H1 (cell line): ENCODE results near the gene DCDC2C. TPM values are rescaled to one million over a fixed set of nuclear protein-coding genes. Genes with fewer than 3 reads are reported as not detected.

ENCODE experiments used
- CTCF ChIA-PET: fragments of 300-600 bp; sonication (Branson Sonifier 250); formaldehyde crosslinking; loops from one replicate; lab custom pipeline; 2021; ENCODE audit not compliant: partially characterized antibody; lab: Charles Lee
- POLR2A ChIA-PET: fragments of 300-600 bp; sonication (Branson Sonifier 250); formaldehyde crosslinking; loops from one replicate; lab custom pipeline; 2021; ENCODE audit warnings: inconsistent platforms; ENCODE audit not compliant: partially characterized antibody; lab: Charles Lee
- DNase-seq, 2 experiments: peaks; one replicate each; pipeline versions ENCODE4 v3.0.0 to v3.0.0-alpha.2; 2010 to 2022; ENCODE audit warnings: low spot score in 2 of 2, low read depth in 1 of 2, mixed read lengths in 1 of 2
- FAIRE-seq: peaks from 2 replicates; lab custom pipeline; 2011; peaks lifted over from hg19 to GRCh38; lab: Jason Lieb, UNC
- H2AFZ ChIP-seq: 2 replicates; pipeline ENCODE4 v1.8.1; 2012; ENCODE audit warnings: low read length, inconsistent platforms
- H2AK5ac ChIP-seq: 2 replicates; pipeline ENCODE4 v1.6.1; 2013; ENCODE audit warnings: low read depth, low read length
- H2BK120ac ChIP-seq: replicated peaks from 2 replicates; pipeline ENCODE3; 2013; ENCODE audit warnings: low read depth, low read length, inconsistent platforms
- H2BK12ac ChIP-seq: 2 replicates; pipeline ENCODE4 v1.6.1; 2013; ENCODE audit warnings: low read depth, low read length
- H2BK15ac ChIP-seq: 2 replicates; pipeline ENCODE4 v1.6.1; 2013; ENCODE audit warnings: low read length
- H2BK20ac ChIP-seq: 2 replicates; pipeline ENCODE4 v1.6.1; 2013; ENCODE audit warnings: low read length
- H2BK5ac ChIP-seq: 2 replicates; pipeline ENCODE4 v1.6.1; 2013; ENCODE audit warnings: low read depth, low read length
- H3K14ac ChIP-seq: 2 replicates; pipeline ENCODE4 v1.6.1; 2013; ENCODE audit warnings: inconsistent platforms; ENCODE audit not compliant: insufficient read length
- H3K18ac ChIP-seq: 2 replicates; pipeline ENCODE4 v1.6.1; 2013; ENCODE audit warnings: low read length; ENCODE audit errors: extremely low read depth
- H3K23ac ChIP-seq: 2 replicates; pipeline ENCODE4 v1.6.1; 2013; ENCODE audit warnings: inconsistent platforms; ENCODE audit not compliant: insufficient read length
- H3K23me2 ChIP-seq: 2 replicates; pipeline ENCODE4 v1.6.1; 2013; ENCODE audit warnings: low read depth, low read length
- H3K27ac ChIP-seq: 2 replicates; pipeline ENCODE4 v1.6.1; 2011; ENCODE audit warnings: low read depth, low read length, inconsistent platforms
- H3K27me3 ChIP-seq, 4 experiments: replicated peaks in 1 of 4; 1 replicate in 1 of 4; 2 replicates in 3 of 4; pipeline versions ENCODE4 v1.6.1 to v1.8.1; 2011 to 2013; ENCODE audit warnings: low read length in 3 of 4, mild to moderate bottlenecking in 3 of 4, inconsistent platforms in 2 of 4, mixed read lengths in 2 of 4, moderate library complexity in 1 of 4; ENCODE audit not compliant: control insufficient read depth in 3 of 4, insufficient read depth in 3 of 4; ENCODE audit errors: extremely low read depth in 1 of 4
- H3K36me3 ChIP-seq, 4 experiments: 2 replicates each; pipeline versions ENCODE4 v1.6.1 to v1.8.1; 2011 to 2013; ENCODE audit warnings: mild to moderate bottlenecking in 4 of 4, low read length in 3 of 4, moderate library complexity in 2 of 4, control low read depth in 1 of 4, inconsistent platforms in 1 of 4; ENCODE audit not compliant: insufficient read depth in 4 of 4, control insufficient read depth in 2 of 4
- H3K4ac ChIP-seq: replicated peaks from 2 replicates; pipeline ENCODE3; 2013; ENCODE audit warnings: low read length, low read depth, mixed read lengths, inconsistent platforms; ENCODE audit not compliant: insufficient read length
- H3K4me1 ChIP-seq, 4 experiments: replicated peaks in 1 of 4; 1 replicate in 1 of 4; 2 replicates in 3 of 4; pipeline versions ENCODE4 v1.6.1 to v1.8.1; 2011 to 2013; ENCODE audit warnings: low read length in 3 of 4, inconsistent platforms in 2 of 4, mixed read lengths in 1 of 4; ENCODE audit not compliant: insufficient read depth in 4 of 4, control insufficient read depth in 3 of 4
- H3K4me2 ChIP-seq, 2 experiments: 2 replicates each; pipeline versions ENCODE4 v1.6.1 to v1.8.1; 2011 to 2013; ENCODE audit warnings: low read depth in 2 of 2, low read length in 2 of 2, control low read depth in 1 of 2, inconsistent platforms in 1 of 2, mild to moderate bottlenecking in 1 of 2; ENCODE audit not compliant: insufficient read depth in 1 of 2
- H3K4me3 ChIP-seq, 4 experiments: fragments of 200-600, 300-600 bp in 1 of 4; sonication (generic), shearing (Covaris generic), sonication (Bioruptor Twin) in 1 of 4; 2 replicates each; pipeline versions ENCODE4 v1.5.1 to v1.8.1; 2011 to 2016; ENCODE audit warnings: low read length in 4 of 4, low read depth in 3 of 4, control low read depth in 2 of 4, inconsistent platforms in 2 of 4, mild to moderate bottlenecking in 2 of 4, mixed read lengths in 1 of 4, moderate library complexity in 1 of 4; ENCODE audit not compliant: insufficient read depth in 2 of 4; ENCODE audit errors: extremely low read depth in 1 of 4
- H3K56ac ChIP-seq: replicated peaks from 2 replicates; pipeline ENCODE3; 2013; ENCODE audit warnings: low read depth, mild to moderate bottlenecking, mixed read lengths, low read length, inconsistent platforms; ENCODE audit not compliant: insufficient read length
- H3K79me1 ChIP-seq: 2 replicates; pipeline ENCODE4 v1.6.1; 2013; ENCODE audit warnings: low read depth, low read length, control low read depth
- H3K79me2 ChIP-seq, 2 experiments: 2 replicates each; pipeline versions ENCODE4 v1.6.1 to v1.8.1; 2012 to 2013; ENCODE audit warnings: low read length in 2 of 2, mild to moderate bottlenecking in 2 of 2, inconsistent platforms in 1 of 2; ENCODE audit not compliant: insufficient read depth in 2 of 2, control insufficient read depth in 1 of 2
- H3K9ac ChIP-seq, 4 experiments: replicated peaks in 1 of 4; 1 replicate in 1 of 4; 2 replicates in 3 of 4; pipeline versions ENCODE4 v1.6.1 to v1.8.1; 2011 to 2013; ENCODE audit warnings: low read depth in 3 of 4, low read length in 3 of 4, control low read depth in 2 of 4, mild to moderate bottlenecking in 2 of 4, moderate library complexity in 2 of 4, inconsistent platforms in 1 of 4; ENCODE audit errors: extremely low read depth in 1 of 4
- H3K9me3 ChIP-seq, 2 experiments: 2 replicates each; pipeline versions ENCODE4 v1.6.1 to v1.8.1; 2012 to 2013; ENCODE audit warnings: mild to moderate bottlenecking in 2 of 2, moderate library complexity in 2 of 2, control low read depth in 1 of 2, inconsistent platforms in 1 of 2, low read depth in 1 of 2, low read length in 1 of 2, mixed read lengths in 1 of 2; ENCODE audit not compliant: insufficient read depth in 2 of 2
- H4K20me1 ChIP-seq, 2 experiments: replicated peaks in 1 of 2; 2 replicates each; pipeline versions ENCODE3 to v1.8.1; 2011 to 2013; ENCODE audit warnings: inconsistent platforms in 2 of 2, low read length in 2 of 2, mild to moderate bottlenecking in 1 of 2; ENCODE audit not compliant: insufficient read depth in 2 of 2, control insufficient read depth in 1 of 2
- H4K5ac ChIP-seq: 2 replicates; pipeline ENCODE4 v1.6.1; 2013; ENCODE audit warnings: low read length, low read depth, mixed read lengths, inconsistent platforms; ENCODE audit not compliant: insufficient read length
- H4K8ac ChIP-seq: 2 replicates; pipeline ENCODE4 v1.8.0; 2013; ENCODE audit warnings: mild to moderate bottlenecking, moderate library complexity, low read length, inconsistent platforms; ENCODE audit not compliant: insufficient read depth; ENCODE audit errors: extremely low read depth
- H4K91ac ChIP-seq: replicated peaks from 2 replicates; pipeline ENCODE3; 2013; ENCODE audit warnings: low read length, mixed read lengths, inconsistent platforms; ENCODE audit not compliant: insufficient read length
- ATF3 ChIP-seq: IDR thresholded peaks from 2 replicates; pipeline ENCODE4 v1.6.1; 2011; ENCODE audit warnings: low read depth, mild to moderate bottlenecking, low read length; ENCODE audit not compliant: insufficient read depth
- BCL11A ChIP-seq, 2 experiments: IDR thresholded peaks; one replicate each; pipeline ENCODE4 v1.6.1; 2011; ENCODE audit warnings: low read depth in 2 of 2, low read length in 2 of 2, mild to moderate bottlenecking in 2 of 2
- HDAC2 ChIP-seq, 2 experiments: fragments of 300-600 bp in 1 of 2; sonication (generic) in 1 of 2; IDR thresholded peaks; 2 replicates each; pipeline ENCODE4 v1.6.1; 2011 to 2012; ENCODE audit warnings: low read depth in 2 of 2, low read length in 2 of 2, mild to moderate bottlenecking in 2 of 2, moderate library complexity in 2 of 2, borderline replicate concordance in 1 of 2, inconsistent platforms in 1 of 2
- NANOG ChIP-seq: IDR thresholded peaks from 2 replicates; pipeline ENCODE4 v1.6.1; 2011; ENCODE audit warnings: low read length, low read depth, mild to moderate bottlenecking, inconsistent platforms; ENCODE audit not compliant: insufficient read depth, poor library complexity, severe bottlenecking
- POLR2AphosphoS5 ChIP-seq: IDR thresholded peaks from 2 replicates; pipeline ENCODE4 v1.6.1; 2011; ENCODE audit warnings: low read depth, low read length
- TAF7 ChIP-seq: optimal IDR thresholded peaks from 2 replicates; pipeline ENCODE3; 2011; ENCODE audit warnings: low read depth, mild to moderate bottlenecking, inconsistent platforms, low read length, moderate library complexity, borderline replicate concordance
- TEAD4 ChIP-seq: IDR thresholded peaks from 2 replicates; pipeline ENCODE4 v1.6.1; 2012; ENCODE audit warnings: low read depth, low read length, inconsistent platforms, mixed read lengths
- WGBS, 2 experiments: shearing (Covaris generic) in 1 of 2; methylation state at CpG; one replicate each; pipeline versions ENCODE4 v1.1.6 to v1.1.7; 2013 to 2015; ENCODE audit warnings: low lambda C conversion rate in 2 of 2, mixed read lengths in 2 of 2, inconsistent platforms in 1 of 2, low coverage in 1 of 2, missing lambda C conversion rate in 1 of 2; ENCODE audit not compliant: insufficient replicate concordance in 2 of 2, insufficient coverage in 1 of 2, insufficient read length in 1 of 2; ENCODE audit errors: extremely low coverage in 1 of 2, missing lambda C conversion rate in 1 of 2; 5-methylcytosine and 5-hydroxymethylcytosine counted together
- polyA plus RNA-seq, 7 experiments: library from polyadenylated mRNA; depleted of rRNA in 3 of 7; stranded (reverse) in 5 of 7; unstranded in 2 of 7; fragments of >200 nt in 5 of 7; fragments of 200-250 nt in 2 of 7; gene quantifications; 1 replicate in 5 of 7; 2 replicates in 1 of 7; 4 replicates in 1 of 7; pipeline versions ENCODE4 v1.2.1 to v1.2.3, GENCODE V29; 2011 to 2013; ENCODE audit warnings: missing spikeins in 2 of 7, mixed read lengths in 2 of 7
- total RNA-seq: library from RNA; stranded (reverse); fragmentation: NEBNext Ultra II Directional; extraction: Animal tissue kit (Norgen Biotek cat#: 25700); gene quantifications from 2 replicates; pipeline ENCODE4 v1.2.1, GENCODE V29; 2021
- TF ChIP-seq, protein P1 (sequence below): IDR thresholded peaks from 2 replicates; pipeline ENCODE4 v1.6.1; 2012; ENCODE audit warnings: inconsistent platforms

Gene DCDC2C
- total and polyA plus RNA-seq, 2 of the 8 experiments (the other 6 are each of a cell fraction or from before 2014, with no cell fraction given), result 0.50 TPM; not detected in 1

GRCh38 chr2:3759761-3760160 is 56.4 kb downstream of the DCDC2C start:
- Histone ChIP-seq H2BK12ac (no peak overlapping the region), H2BK5ac (no peak overlapping the region), H3K4me1 (no peaks in the 10 kb centered on the region; a peak in 1 of 7 replicates), H3K27me3 (no peaks in the 10 kb centered on the region), H3K56ac (no peak overlapping the region), H3K9ac (no peak overlapping the region), H3K27ac (no peak overlapping the region), H3K4me3 (no peak overlapping the region), H3K9me3 (no peaks in the 10 kb centered on the region; a peak in 1 of 4 replicates), H3K4ac (no peak overlapping the region), H3K14ac (no peak overlapping the region), H2AK5ac (no peak overlapping the region), H3K23ac (no peak overlapping the region), H3K23me2 (peaks cover 2% of the 10 kb centered on the region; the same call in 1 of the 2 replicates), H2BK15ac (no peak overlapping the region), H3K79me2 (no peaks in the 10 kb centered on the region; a peak in 1 of 4 replicates), H2AFZ (no peak overlapping the region), H4K5ac (no peak overlapping the region), H3K36me3 (no peaks in the 10 kb centered on the region), H2BK120ac (no peak overlapping the region), H4K8ac (no peak overlapping the region), H4K20me1 (peaks cover 0 to 8% of the 10 kb centered on the region in 2 experiments), H4K91ac (no peak overlapping the region), H3K4me2 (no peak overlapping the region), H3K79me1 (no peaks in the 10 kb centered on the region), H2BK20ac (no peak overlapping the region), H3K18ac (no peak overlapping the region)
- ChIA-PET CTCF (interaction anchor here (0.8 to 1.9 kb wide), 5 partner anchors 12 to 68 kb away, joined by 3 to 5 read pairs (median 4); no protein-coding TSS in a partner anchor), POLR2A (no interaction called here)
- TF ChIP-seq POLR2AphosphoS5 (no peak), NANOG (no peak), TAF7 (no peak), BCL11A (IDR thresholded peaks at IDR 0.05; ENCODE audit: low read depth in 2 of 2, low read length in 2 of 2) (no peak), HDAC2 (IDR thresholded peaks at IDR 0.05; ENCODE audit: borderline replicate concordance in 1 of 2, low read depth in 2 of 2, low read length in 2 of 2) (no peak), TEAD4 (no peak), ATF3 (no peak)
- TF ChIP-seq, protein P1, sequence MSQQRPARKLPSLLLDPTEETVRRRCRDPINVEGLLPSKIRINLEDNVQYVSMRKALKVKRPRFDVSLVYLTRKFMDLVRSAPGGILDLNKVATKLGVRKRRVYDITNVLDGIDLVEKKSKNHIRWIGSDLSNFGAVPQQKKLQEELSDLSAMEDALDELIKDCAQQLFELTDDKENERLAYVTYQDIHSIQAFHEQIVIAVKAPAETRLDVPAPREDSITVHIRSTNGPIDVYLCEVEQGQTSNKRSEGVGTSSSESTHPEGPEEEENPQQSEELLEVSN, result no peak
- 83% methylated on average over 4 of the region's 4 CpGs; no CpG with 5 or more reads in 1 of the 2 experiments for WGBS, 2 experiments
- FAIRE-seq, result no peak
- no peak for DNase-seq
